Measurements from ENCODE around the gene DENND5B. TPM values are rescaled to one million over a fixed set of nuclear protein-coding genes. Genes with fewer than 3 reads are reported as not detected.
A peak's percentile ranks its signal among the peaks of the same experiment; 100 is the strongest.

Gene DENND5B
- total RNA-seq, 4 donors from 2014 or later = 32.2 to 59.2 (median 57.2) TPM

- Histone ChIP-seq H3K4me1 (no peaks in the 10 kb centered on the region), H3K4me3 (no peak overlapping the region), H3K27me3 (no peaks in the 10 kb centered on the region), H3K9me3 (no peaks in the 10 kb centered on the region), H3K27ac (no peak overlapping the region), H3K36me3 (no peaks in the 10 kb centered on the region)
- TF ChIP-seq, protein P1, sequence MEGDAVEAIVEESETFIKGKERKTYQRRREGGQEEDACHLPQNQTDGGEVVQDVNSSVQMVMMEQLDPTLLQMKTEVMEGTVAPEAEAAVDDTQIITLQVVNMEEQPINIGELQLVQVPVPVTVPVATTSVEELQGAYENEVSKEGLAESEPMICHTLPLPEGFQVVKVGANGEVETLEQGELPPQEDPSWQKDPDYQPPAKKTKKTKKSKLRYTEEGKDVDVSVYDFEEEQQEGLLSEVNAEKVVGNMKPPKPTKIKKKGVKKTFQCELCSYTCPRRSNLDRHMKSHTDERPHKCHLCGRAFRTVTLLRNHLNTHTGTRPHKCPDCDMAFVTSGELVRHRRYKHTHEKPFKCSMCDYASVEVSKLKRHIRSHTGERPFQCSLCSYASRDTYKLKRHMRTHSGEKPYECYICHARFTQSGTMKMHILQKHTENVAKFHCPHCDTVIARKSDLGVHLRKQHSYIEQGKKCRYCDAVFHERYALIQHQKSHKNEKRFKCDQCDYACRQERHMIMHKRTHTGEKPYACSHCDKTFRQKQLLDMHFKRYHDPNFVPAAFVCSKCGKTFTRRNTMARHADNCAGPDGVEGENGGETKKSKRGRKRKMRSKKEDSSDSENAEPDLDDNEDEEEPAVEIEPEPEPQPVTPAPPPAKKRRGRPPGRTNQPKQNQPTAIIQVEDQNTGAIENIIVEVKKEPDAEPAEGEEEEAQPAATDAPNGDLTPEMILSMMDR (IDR thresholded peaks at IDR 0.05) = no peak
- no peak for DNase-seq
Observed at GRCh38 chr12:31460024-31460423, 130.9 kb downstream of the DENND5B start.

DNA sequence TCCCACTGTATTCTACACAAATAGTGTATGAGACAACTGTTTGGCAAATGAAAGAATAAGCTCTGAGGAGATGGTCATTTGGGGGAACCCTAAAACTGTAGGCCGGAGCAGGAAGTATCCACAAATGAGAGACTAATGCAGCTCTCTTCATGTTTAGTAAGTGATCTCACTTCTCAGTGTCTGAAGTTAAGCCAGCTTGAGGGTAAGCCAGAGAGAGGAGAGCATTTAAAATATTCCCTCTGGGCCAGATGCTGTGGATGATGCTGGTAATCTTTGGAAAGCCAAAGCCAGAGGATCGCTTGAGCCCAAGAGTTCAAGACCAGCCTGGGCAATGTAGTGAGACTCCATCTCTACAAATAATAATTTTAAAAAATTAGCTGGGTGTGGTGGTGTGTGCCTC, 134.4 kb downstream of the DENND5B start:
- Histone ChIP-seq H3K4me1 (no peaks in the 10 kb centered on the region), H3K36me3 (peaks cover 0 to 6% (median 0%) of the 10 kb centered on the region in 3 donors), H3K4me3 (no peak overlapping the region), H3K27me3 (no peaks in the 10 kb centered on the region), H3K27ac (no peak overlapping the region), H3K9me3 (no peaks in the 10 kb centered on the region)
- DNase-seq = no peak
- no peak for TF ChIP-seq POLR2A (IDR thresholded peaks at IDR 0.05)
- TF ChIP-seq, protein P1 (IDR thresholded peaks at IDR 0.05) = no peak

GRCh38 chr12:31444736-31445135, 146.2 kb downstream of the DENND5B start:
- Histone ChIP-seq H3K9me3 (no peaks in the 10 kb centered on the region), H3K27me3 (no peaks in the 10 kb centered on the region), H3K36me3 (peaks cover 0 to 15% (median 0%) of the 10 kb centered on the region in 3 donors), H3K27ac (no peak overlapping the region), H3K4me3 (no peak overlapping the region), H3K4me1 (no peaks in the 10 kb centered on the region)
- TF ChIP-seq, protein P1 (IDR thresholded peaks at IDR 0.05) = no peak
- TF ChIP-seq POLR2A (IDR thresholded peaks at IDR 0.05) = no peak
- no peak for DNase-seq

DNA sequence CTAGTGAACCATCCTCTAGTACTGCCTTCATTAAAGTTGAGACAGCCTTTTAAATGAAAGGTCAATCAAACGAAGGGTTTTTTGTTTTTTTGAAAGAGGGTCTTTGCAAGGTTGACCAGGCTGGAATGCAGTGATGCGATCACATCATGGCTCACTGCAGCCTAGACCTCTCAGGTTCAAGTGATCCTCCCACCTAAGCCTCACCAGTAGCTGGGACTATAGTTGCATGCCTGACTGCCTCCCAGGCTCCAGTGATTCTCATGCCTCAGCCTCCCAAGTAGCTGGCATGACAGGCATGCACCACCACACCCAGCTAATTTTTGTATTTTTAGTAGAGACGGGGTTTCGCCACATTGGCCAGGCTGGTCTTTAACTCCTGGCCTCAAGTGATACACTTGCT, 150.3 kb downstream of the DENND5B start:
- no peak for TF ChIP-seq POLR2A (IDR thresholded peaks at IDR 0.05)
- TF ChIP-seq, protein P1 (IDR thresholded peaks at IDR 0.05) = no peak
- Histone ChIP-seq H3K27me3 (no peaks in the 10 kb centered on the region), H3K4me3 (no peak overlapping the region), H3K27ac (no peak overlapping the region), H3K4me1 (no peaks in the 10 kb centered on the region), H3K36me3 (peaks cover 0 to 7% (median 0%) of the 10 kb centered on the region in 3 donors), H3K9me3 (no peaks in the 10 kb centered on the region)
- DNase-seq = no peak

DNA sequence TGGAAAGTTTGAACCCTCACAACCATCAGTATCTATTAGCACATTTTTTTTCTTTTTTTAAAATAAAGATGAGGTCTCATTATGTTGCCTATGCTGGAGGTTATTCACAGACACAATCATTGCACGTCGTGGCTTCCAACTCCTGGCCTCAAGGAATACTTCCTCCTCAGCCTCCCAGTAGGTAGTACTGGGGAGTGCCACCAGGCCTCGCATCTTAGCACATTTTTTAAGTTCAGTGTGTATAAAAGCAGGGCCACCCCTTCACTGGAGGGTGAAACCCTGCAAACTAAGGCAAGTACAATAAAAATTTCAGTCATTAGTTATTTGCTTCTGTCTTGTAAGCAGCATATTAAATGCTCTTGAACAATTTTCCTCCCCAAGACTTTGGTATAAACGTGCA, 150.8 kb downstream of the DENND5B start:
- Histone ChIP-seq H3K36me3 (peaks cover 0 to 3% (median 0%) of the 10 kb centered on the region in 3 donors), H3K27me3 (no peaks in the 10 kb centered on the region), H3K27ac (no peak overlapping the region), H3K4me3 (no peak overlapping the region), H3K9me3 (no peaks in the 10 kb centered on the region), H3K4me1 (no peaks in the 10 kb centered on the region)
- TF ChIP-seq POLR2A (IDR thresholded peaks at IDR 0.05) = no peak
- TF ChIP-seq, protein P1 (IDR thresholded peaks at IDR 0.05) = peak in 1 of 6 experiments; percentile 3
- DNase-seq = no peak

- Histone ChIP-seq H3K4me1 (no peaks in the 10 kb centered on the region), H3K4me3 (no peak overlapping the region), H3K9me3 (no peaks in the 10 kb centered on the region), H3K36me3 (no peaks in the 10 kb centered on the region), H3K27ac (no peak overlapping the region), H3K27me3 (no peaks in the 10 kb centered on the region)
- DNase-seq = no peak
- TF ChIP-seq POLR2A (IDR thresholded peaks at IDR 0.05) = no peak
- TF ChIP-seq, protein P1 (IDR thresholded peaks at IDR 0.05) = no peak
Observed at GRCh38 chr12:31431721-31432240, 159.2 kb downstream of the DENND5B start.

Measured in Peyer's patch (tissue), 4 donors.